Dendritic cell treated with granulocyte-macrophage colony-stimulating factor and Interleukin-4, amounts not matched to agents 40 ng/mL and 50 ng/mL, for 4 days (primary cell): ENCODE data around the gene TXNDC17.

Source experiments
- H3K27ac Mint-ChIP-seq: one replicate; pipeline ENCODE4 v1.8.0; 2022; ENCODE audit warnings: mild to moderate bottlenecking, mixed read lengths
- H3K27me3 Mint-ChIP-seq: one replicate; pipeline ENCODE4 v1.8.0; 2022; ENCODE audit warnings: mild to moderate bottlenecking, mixed read lengths
- H3K36me3 Mint-ChIP-seq: one replicate; pipeline ENCODE4 v1.8.0; 2022; ENCODE audit warnings: low read depth, mixed read lengths
- H3K4me1 Mint-ChIP-seq: one replicate; pipeline ENCODE4 v1.8.0; 2022; ENCODE audit warnings: low read depth, mixed read lengths
- H3K4me3 Mint-ChIP-seq: one replicate; pipeline ENCODE4 v1.8.0; 2022; ENCODE audit warnings: mild to moderate bottlenecking, moderate library complexity, mixed read lengths
- H3K9me3 Mint-ChIP-seq: one replicate; pipeline ENCODE4 v1.8.0; 2022; ENCODE audit warnings: mixed read lengths
- intact Hi-C: fragments of 100-400 bp; cut with micrococcal nuclease; formaldehyde crosslinking; loops from one replicate; pipeline ENCODE4 v1.15.0; 2022

Gene TXNDC17

GRCh38 chr17:6675201-6675825 lies 34.5 kb downstream of the TXNDC17 start:
- Mint-ChIP-seq H3K9me3 (no peaks in the 10 kb centered on the region), H3K36me3 (peaks cover 46% of the 10 kb centered on the region), H3K4me1 (no peaks in the 10 kb centered on the region), H3K27me3 (peaks cover 53% of the 10 kb centered on the region), H3K27ac (no peak overlapping the region), H3K4me3 (no peak overlapping the region)
- intact Hi-C loops, result no loop called here

- H3K9me3 Mint-ChIP-seq, result no peaks in the 10 kb centered on the region
- peak overlapping the region; percentile 18 for H3K27ac Mint-ChIP-seq
- H3K27me3 Mint-ChIP-seq, result peaks cover 54% of the 10 kb centered on the region
- H3K4me3 Mint-ChIP-seq, result no peak overlapping the region
- intact Hi-C loops, result no loop called here
- peaks cover 32% of the 10 kb centered on the region for H3K36me3 Mint-ChIP-seq
- no peaks in the 10 kb centered on the region for H3K4me1 Mint-ChIP-seq
Observed at GRCh38 chr17:6676802-6677157, 35.9 kb downstream of the TXNDC17 start.

GRCh38 chr17:6677158-6677831 lies 36.4 kb downstream of the TXNDC17 start:
- Mint-ChIP-seq H3K27ac (peak overlapping the region; percentile 18), H3K4me1 (no peaks in the 10 kb centered on the region), H3K9me3 (no peaks in the 10 kb centered on the region), H3K36me3 (peaks cover 32% of the 10 kb centered on the region), H3K27me3 (peaks cover 59% of the 10 kb centered on the region), H3K4me3 (no peak overlapping the region)
- intact Hi-C loops, result no loop called here

DNA sequence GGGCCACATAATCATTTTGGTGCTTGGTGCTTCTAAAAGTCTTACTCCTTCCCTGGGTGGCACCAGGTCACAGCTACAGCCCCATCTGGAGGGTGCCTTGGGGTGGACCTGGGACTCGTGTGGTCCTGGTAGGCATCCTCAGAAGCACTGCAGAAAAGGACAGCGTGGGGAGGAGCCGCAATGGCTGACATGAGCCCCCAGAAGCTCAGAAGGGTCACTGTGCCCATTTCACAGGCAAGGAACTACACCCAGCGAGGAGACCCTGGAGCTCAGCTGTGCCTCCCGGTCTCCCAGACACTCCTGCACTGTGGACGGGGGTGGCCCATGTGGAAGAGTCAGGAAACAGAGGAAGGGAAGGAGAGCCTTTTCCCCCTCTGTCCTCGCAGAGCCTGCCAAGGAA lies 37.1 kb downstream of the TXNDC17 start:
- Mint-ChIP-seq H3K9me3 (no peaks in the 10 kb centered on the region), H3K27ac (no peak overlapping the region), H3K36me3 (peaks cover 28% of the 10 kb centered on the region), H3K4me3 (no peak overlapping the region), H3K27me3 (peaks cover 63% of the 10 kb centered on the region), H3K4me1 (no peaks in the 10 kb centered on the region)
- intact Hi-C loops, result no loop called here

DNA sequence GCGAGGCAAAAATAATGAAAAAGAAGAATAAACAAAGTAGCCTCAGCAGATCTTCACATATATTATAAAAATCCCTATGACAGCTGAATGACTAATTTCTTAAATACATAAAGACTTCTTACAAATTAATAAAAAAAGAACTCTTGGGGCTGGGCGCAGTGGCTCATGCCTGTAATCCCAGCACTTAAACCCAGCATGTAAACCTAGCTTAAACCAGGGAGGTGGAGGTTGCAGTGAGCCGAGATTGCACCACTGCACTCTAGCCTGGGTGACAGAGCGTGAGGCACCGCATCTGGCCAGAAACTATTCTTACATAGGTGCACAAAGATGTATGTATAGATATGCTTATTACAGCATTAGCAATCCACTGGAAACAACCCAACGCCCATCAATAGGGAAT lies 38.4 kb downstream of the TXNDC17 start:
- no peak overlapping the region for H3K27ac Mint-ChIP-seq
- intact Hi-C loops, result no loop called here
- H3K36me3 Mint-ChIP-seq, result peaks cover 15% of the 10 kb centered on the region
- H3K27me3 Mint-ChIP-seq, result peaks cover 70% of the 10 kb centered on the region
- no peaks in the 10 kb centered on the region for H3K4me1 Mint-ChIP-seq
- no peaks in the 10 kb centered on the region for H3K9me3 Mint-ChIP-seq
- no peak overlapping the region for H3K4me3 Mint-ChIP-seq

- Mint-ChIP-seq H3K27ac (no peak overlapping the region), H3K27me3 (peaks cover 70% of the 10 kb centered on the region)
Observed at GRCh38 chr17:6681176-6681575, 40.3 kb downstream of the TXNDC17 start.

DNA sequence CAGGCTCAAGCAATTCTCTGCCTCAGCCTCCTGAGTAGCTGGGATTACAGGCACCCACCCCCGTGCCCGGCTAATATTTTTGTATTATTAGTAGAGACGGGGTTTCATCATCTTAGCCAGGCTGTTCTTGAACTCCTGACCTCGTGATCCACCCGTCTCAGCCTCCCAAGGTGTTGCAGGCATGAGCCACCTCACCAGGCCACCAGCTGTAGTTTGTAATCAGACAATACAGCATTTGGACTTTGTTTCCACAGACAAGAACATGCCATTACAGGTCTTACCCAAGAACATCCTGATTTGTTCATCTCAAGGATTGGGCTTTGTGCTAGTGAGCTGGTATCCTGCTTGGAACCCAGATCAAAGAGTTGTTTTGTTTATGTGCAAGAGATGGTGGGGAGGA lies 40.8 kb downstream of the TXNDC17 start:
- H3K4me1 Mint-ChIP-seq, result no peaks in the 10 kb centered on the region
- no peak overlapping the region for H3K27ac Mint-ChIP-seq
- H3K27me3 Mint-ChIP-seq, result peaks cover 69% of the 10 kb centered on the region
- no peaks in the 10 kb centered on the region for H3K36me3 Mint-ChIP-seq
- H3K9me3 Mint-ChIP-seq, result no peaks in the 10 kb centered on the region
- H3K4me3 Mint-ChIP-seq, result no peak overlapping the region
- intact Hi-C loops, result no loop called here

More at GRCh38 chr17:6681176-6681575, 40.3 kb downstream of the TXNDC17 start:
- intact Hi-C loops, result no loop called here
- no peak overlapping the region for H3K4me3 Mint-ChIP-seq
- no peaks in the 10 kb centered on the region for H3K4me1 Mint-ChIP-seq
- H3K36me3 Mint-ChIP-seq, result no peaks in the 10 kb centered on the region
- H3K9me3 Mint-ChIP-seq, result no peaks in the 10 kb centered on the region

DNA sequence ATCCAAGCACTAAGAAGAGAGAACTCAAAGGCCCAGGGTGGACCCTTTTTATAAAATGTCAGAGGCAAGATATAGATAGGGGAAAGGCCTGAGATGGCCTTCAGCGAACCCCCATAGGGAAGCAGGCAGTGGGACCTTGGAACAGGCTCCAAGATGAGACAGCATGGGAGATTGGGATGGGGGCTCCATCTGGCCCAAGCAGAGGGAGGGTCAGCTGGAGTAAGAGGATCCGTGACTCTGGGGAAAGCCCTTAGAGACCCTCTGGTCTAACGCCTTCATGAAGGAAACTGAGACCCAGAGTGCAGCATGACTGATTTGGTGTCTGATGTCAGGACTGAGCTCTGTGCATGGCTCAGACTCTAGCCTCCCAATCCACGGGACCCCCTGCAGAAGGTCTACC lies 41.5 kb downstream of the TXNDC17 start:
- Mint-ChIP-seq H3K4me1 (no peaks in the 10 kb centered on the region), H3K36me3 (no peaks in the 10 kb centered on the region), H3K9me3 (no peaks in the 10 kb centered on the region), H3K27ac (no peak overlapping the region), H3K4me3 (no peak overlapping the region), H3K27me3 (peaks cover 67% of the 10 kb centered on the region)
- intact Hi-C loops, result no loop called here

DNA sequence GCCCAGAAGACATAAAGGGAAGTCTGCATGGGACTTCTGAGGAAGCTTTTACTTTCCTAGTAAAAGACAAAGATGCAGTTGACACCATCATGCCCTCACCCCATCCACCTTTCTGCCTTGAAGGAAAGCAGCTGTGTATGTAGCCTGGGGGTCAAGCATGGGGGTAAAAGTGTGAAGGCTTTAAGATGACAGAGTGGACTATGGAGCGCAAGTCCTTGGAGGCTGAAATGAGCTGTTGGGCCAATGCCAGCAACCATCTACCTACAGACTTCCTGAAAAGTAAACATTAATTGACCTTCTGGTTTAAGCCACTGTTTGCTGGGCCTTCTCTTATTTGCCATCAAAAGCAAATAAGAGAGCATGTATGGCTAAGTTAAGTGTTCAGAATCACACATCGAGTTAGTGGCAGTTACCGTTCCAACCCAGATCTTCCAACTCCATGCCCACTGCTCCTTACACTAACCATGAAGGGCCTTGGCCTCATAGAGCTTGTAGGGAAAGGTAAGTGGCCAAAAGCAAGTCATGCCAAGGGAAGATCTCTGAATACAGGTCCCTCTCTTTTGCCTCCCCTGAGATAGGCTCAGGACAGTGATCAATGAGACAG lies 42.3 kb downstream of the TXNDC17 start:
- Mint-ChIP-seq H3K4me1 (no peaks in the 10 kb centered on the region), H3K4me3 (no peak overlapping the region), H3K27me3 (peaks cover 63% of the 10 kb centered on the region), H3K9me3 (no peaks in the 10 kb centered on the region), H3K36me3 (no peaks in the 10 kb centered on the region), H3K27ac (no peak overlapping the region)
- intact Hi-C loops, result no loop called here

GRCh38 chr17:6683730-6684459 lies 43.0 kb downstream of the TXNDC17 start:
- peaks cover 56% of the 10 kb centered on the region for H3K27me3 Mint-ChIP-seq
- no peaks in the 10 kb centered on the region for H3K9me3 Mint-ChIP-seq
- no peaks in the 10 kb centered on the region for H3K36me3 Mint-ChIP-seq
- no peak overlapping the region for H3K27ac Mint-ChIP-seq
- H3K4me1 Mint-ChIP-seq, result no peaks in the 10 kb centered on the region
- intact Hi-C loops, result no loop called here
- no peak overlapping the region for H3K4me3 Mint-ChIP-seq

DNA sequence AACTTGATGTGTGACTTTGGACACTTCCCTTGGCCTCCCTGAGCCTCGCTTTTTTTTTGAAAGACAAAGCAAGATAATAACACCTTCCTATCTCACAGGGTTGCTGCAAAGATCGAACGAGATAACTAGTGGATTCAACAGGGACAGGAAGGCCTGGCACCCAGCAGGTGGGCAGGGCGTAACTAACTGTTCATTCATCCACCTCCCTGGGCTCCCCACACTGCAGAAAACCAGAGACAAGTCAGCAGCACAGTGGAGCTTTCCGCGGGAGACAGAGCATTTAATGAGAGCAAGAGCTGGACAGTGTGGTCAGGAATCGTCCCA lies 43.6 kb downstream of the TXNDC17 start:
- H3K4me3 Mint-ChIP-seq, result no peak overlapping the region
- peaks cover 56% of the 10 kb centered on the region for H3K27me3 Mint-ChIP-seq
- H3K9me3 Mint-ChIP-seq, result no peaks in the 10 kb centered on the region
- H3K36me3 Mint-ChIP-seq, result no peaks in the 10 kb centered on the region
- intact Hi-C loops, result no loop called here
- H3K4me1 Mint-ChIP-seq, result no peaks in the 10 kb centered on the region
- no peak overlapping the region for H3K27ac Mint-ChIP-seq

- Mint-ChIP-seq H3K36me3 (no peaks in the 10 kb centered on the region), H3K4me1 (no peaks in the 10 kb centered on the region), H3K27me3 (peaks cover 55% of the 10 kb centered on the region), H3K9me3 (no peaks in the 10 kb centered on the region), H3K27ac (no peak overlapping the region), H3K4me3 (no peak overlapping the region)
- intact Hi-C loops, result no loop called here
Observed at GRCh38 chr17:6684881-6685767, 44.3 kb downstream of the TXNDC17 start.

- no peaks in the 10 kb centered on the region for H3K4me1 Mint-ChIP-seq
- H3K27me3 Mint-ChIP-seq, result peaks cover 56% of the 10 kb centered on the region
- H3K27ac Mint-ChIP-seq, result no peak overlapping the region
- H3K4me3 Mint-ChIP-seq, result no peak overlapping the region
- no peaks in the 10 kb centered on the region for H3K9me3 Mint-ChIP-seq
- intact Hi-C loops, result no loop called here
- H3K36me3 Mint-ChIP-seq, result no peaks in the 10 kb centered on the region
Observed at GRCh38 chr17:6686026-6686425, 45.2 kb downstream of the TXNDC17 start.
